Measurements from ENCODE around the gene SEC14L6.
"Not testable (repeated sequence)": the region's sequence is repeated elsewhere in the genome, so short reads cannot be mapped to it uniquely, and the experiment has no call there.

SEC14L6 gene

DNA sequence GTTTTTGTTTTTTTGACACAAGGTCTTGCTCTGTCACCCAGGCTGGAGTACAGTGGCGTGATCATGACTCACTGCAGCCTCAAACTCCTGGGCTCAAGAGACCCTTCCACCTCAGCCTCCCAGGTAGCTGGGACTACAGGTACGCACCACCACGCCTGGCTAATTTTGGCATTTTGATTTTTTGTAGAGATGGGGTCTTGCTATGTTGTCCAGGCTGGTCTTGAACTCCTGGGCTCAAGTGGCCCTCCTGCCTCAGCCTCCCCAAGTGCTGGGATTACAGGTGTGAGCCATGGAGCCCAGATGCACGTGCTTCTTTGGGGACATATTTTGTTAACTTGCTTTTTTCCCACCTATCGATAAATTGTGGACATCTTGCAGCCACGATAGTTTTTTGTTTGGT is 20.7 kb upstream of the SEC14L6 start:
- not testable (repeated sequence) for H3K9ac ChIP-seq (ENCODE audit: low read depth in 1 of 2, low read length in 2 of 2); H3K9me3 ChIP-seq (ENCODE audit: control insufficient read depth in 1 of 2, low read length in 2 of 2); H3K36me3 ChIP-seq (ENCODE audit: control insufficient read depth in 1 of 2, insufficient read depth in 2 of 2, low read length in 2 of 2); H3K4me3 ChIP-seq (ENCODE audit: low read depth in 1 of 2, low read length in 2 of 2); H3K27ac ChIP-seq (ENCODE audit: low read depth, low read length); H3K27me3 ChIP-seq (ENCODE audit: control insufficient read depth in 1 of 2, insufficient read depth in 2 of 2, low read length in 2 of 2)
- H3K4me1 ChIP-seq (ENCODE audit: control insufficient read depth in 1 of 2, insufficient read depth in 2 of 2, low read length in 2 of 2), result peaks cover 17 to 20% of the 10 kb centered on the region in 2 donors

- Histone ChIP-seq H3K4me1 (ENCODE audit: control insufficient read depth in 1 of 2, insufficient read depth in 2 of 2, low read length in 2 of 2) (peaks cover 16% of the 10 kb centered on the region in 2 donors), H3K27ac (ENCODE audit: low read depth, low read length) (peak overlapping the region; percentile 42), H3K9me3 (ENCODE audit: control insufficient read depth in 1 of 2, low read length in 2 of 2) (no peaks in the 10 kb centered on the region), H3K9ac (ENCODE audit: low read depth in 1 of 2, low read length in 2 of 2) (peak overlapping the region in 1 of 2 donors; percentile 48), H3K36me3 (ENCODE audit: control insufficient read depth in 1 of 2, insufficient read depth in 2 of 2, low read length in 2 of 2) (no peaks in the 10 kb centered on the region), H3K27me3 (ENCODE audit: control insufficient read depth in 1 of 2, insufficient read depth in 2 of 2, low read length in 2 of 2) (no peaks in the 10 kb centered on the region), H3K4me3 (ENCODE audit: low read depth in 1 of 2, low read length in 2 of 2) (no peak overlapping the region)
Measured at GRCh38 chr22:30566125-30566524, 19.6 kb upstream of the SEC14L6 start.

GRCh38 chr22:30565341-30565740 is 18.8 kb upstream of the SEC14L6 start:
- H3K36me3 ChIP-seq (ENCODE audit: control insufficient read depth in 1 of 2, insufficient read depth in 2 of 2, low read length in 2 of 2), result no peaks in the 10 kb centered on the region
- H3K4me1 ChIP-seq (ENCODE audit: control insufficient read depth in 1 of 2, insufficient read depth in 2 of 2, low read length in 2 of 2), result peaks cover 14 to 16% of the 10 kb centered on the region in 2 donors
- H3K4me3 ChIP-seq (ENCODE audit: low read depth in 1 of 2, low read length in 2 of 2), result no peak overlapping the region
- no peaks in the 10 kb centered on the region for H3K27me3 ChIP-seq (ENCODE audit: control insufficient read depth in 1 of 2, insufficient read depth in 2 of 2, low read length in 2 of 2)
- H3K27ac ChIP-seq (ENCODE audit: low read depth, low read length), result no peak overlapping the region
- H3K9me3 ChIP-seq (ENCODE audit: control insufficient read depth in 1 of 2, low read length in 2 of 2), result no peaks in the 10 kb centered on the region
- peak overlapping the region in 1 of 2 donors; percentile 48 for H3K9ac ChIP-seq (ENCODE audit: low read depth in 1 of 2, low read length in 2 of 2)

DNA sequence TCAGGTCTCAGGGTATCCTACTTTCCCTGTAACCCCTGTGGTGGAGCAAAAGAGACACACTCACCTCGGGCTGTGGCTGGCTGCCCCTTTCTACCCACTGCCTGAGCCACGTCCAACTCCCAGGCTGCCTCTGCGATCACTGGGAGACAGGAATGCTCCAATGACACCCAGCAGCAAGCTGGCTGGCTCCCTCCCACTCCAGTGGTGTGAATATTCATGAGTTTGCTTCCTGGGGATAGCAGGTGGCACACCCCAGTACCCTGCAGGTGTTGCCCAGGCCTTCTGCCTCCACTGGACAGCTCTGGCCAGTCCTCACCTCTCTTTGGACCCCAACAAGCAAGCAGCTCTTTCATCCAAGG is 18.2 kb upstream of the SEC14L6 start:
- H3K27ac ChIP-seq (ENCODE audit: low read depth, low read length), result no peak overlapping the region
- H3K9ac ChIP-seq (ENCODE audit: low read depth in 1 of 2, low read length in 2 of 2), result no peak overlapping the region
- peaks cover 14 to 16% of the 10 kb centered on the region in 2 donors for H3K4me1 ChIP-seq (ENCODE audit: control insufficient read depth in 1 of 2, insufficient read depth in 2 of 2, low read length in 2 of 2)

DNA sequence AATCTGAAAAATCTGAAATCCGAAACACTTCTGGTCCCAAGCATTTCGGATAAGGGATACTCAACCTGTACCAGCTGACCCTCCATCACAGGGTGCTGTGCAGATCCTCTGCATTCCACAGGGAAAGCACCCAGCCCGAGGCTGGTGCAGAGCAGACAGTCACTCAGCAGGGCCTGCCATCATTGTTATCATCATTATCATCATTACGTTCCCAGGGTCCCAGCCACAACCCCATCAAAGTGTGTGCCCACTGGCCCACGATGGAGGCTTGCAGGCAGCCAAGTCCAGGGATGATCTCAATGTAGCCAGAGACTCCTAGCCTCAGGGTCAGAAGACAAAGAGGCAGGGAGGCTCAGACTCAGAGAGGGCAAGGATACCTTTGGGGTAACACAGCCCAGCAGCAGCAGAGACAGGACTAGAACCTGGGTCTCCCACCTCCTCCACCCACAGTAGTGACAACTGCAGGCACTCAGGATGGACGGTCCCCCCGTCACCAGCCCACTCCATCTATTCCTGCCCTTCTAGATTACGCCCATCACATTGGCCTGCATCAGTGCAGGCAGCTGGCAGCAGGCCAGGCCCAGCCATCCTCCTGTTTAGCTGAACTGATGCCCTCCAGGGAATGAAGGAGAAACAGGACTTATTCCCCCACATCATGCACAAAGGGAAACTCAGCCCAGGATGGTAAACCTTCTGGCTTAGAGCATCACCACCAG is 17.7 kb upstream of the SEC14L6 start:
- Histone ChIP-seq H3K27me3 (ENCODE audit: control insufficient read depth in 1 of 2, insufficient read depth in 2 of 2, low read length in 2 of 2) (no peaks in the 10 kb centered on the region), H3K9me3 (ENCODE audit: control insufficient read depth in 1 of 2, low read length in 2 of 2) (no peaks in the 10 kb centered on the region), H3K9ac (ENCODE audit: low read depth in 1 of 2, low read length in 2 of 2) (no peak overlapping the region), H3K27ac (ENCODE audit: low read depth, low read length) (no peak overlapping the region), H3K36me3 (ENCODE audit: control insufficient read depth in 1 of 2, insufficient read depth in 2 of 2, low read length in 2 of 2) (no peaks in the 10 kb centered on the region), H3K4me1 (ENCODE audit: control insufficient read depth in 1 of 2, insufficient read depth in 2 of 2, low read length in 2 of 2) (peaks cover 14 to 16% of the 10 kb centered on the region in 2 donors), H3K4me3 (ENCODE audit: low read depth in 1 of 2, low read length in 2 of 2) (no peak overlapping the region)

More for the DNA sequence above, 18.2 kb upstream of the SEC14L6 start:
- Histone ChIP-seq H3K36me3 (ENCODE audit: control insufficient read depth in 1 of 2, insufficient read depth in 2 of 2, low read length in 2 of 2) (no peaks in the 10 kb centered on the region), H3K9me3 (ENCODE audit: control insufficient read depth in 1 of 2, low read length in 2 of 2) (no peaks in the 10 kb centered on the region), H3K27me3 (ENCODE audit: control insufficient read depth in 1 of 2, insufficient read depth in 2 of 2, low read length in 2 of 2) (no peaks in the 10 kb centered on the region), H3K4me3 (ENCODE audit: low read depth in 1 of 2, low read length in 2 of 2) (no peak overlapping the region)

DNA sequence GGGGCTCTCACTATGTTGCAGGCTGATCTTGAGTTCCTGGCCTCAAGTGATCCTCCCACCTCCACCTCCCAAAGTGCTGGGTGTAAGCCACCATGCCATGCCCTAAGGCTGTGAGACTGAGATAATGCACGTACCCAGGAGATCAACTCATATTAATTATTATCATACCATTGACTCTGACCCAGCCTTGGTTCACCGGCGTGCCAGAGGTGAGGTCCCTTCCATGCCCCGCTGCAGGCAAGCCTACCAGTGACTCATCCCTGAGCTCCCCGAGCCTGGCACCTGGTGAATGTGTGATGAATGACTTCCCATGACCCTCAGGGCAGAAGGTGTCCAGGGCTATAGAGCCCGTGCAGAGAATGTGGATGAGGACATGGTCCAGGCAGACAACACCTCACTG is 15.8 kb upstream of the SEC14L6 start:
- no peak overlapping the region for H3K4me3 ChIP-seq (ENCODE audit: low read depth in 1 of 2, low read length in 2 of 2)
- H3K9ac ChIP-seq (ENCODE audit: low read depth in 1 of 2, low read length in 2 of 2), result no peak overlapping the region
- no peaks in the 10 kb centered on the region for H3K36me3 ChIP-seq (ENCODE audit: control insufficient read depth in 1 of 2, insufficient read depth in 2 of 2, low read length in 2 of 2)
- H3K4me1 ChIP-seq (ENCODE audit: control insufficient read depth in 1 of 2, insufficient read depth in 2 of 2, low read length in 2 of 2), result peaks cover 14 to 16% of the 10 kb centered on the region in 2 donors
- no peaks in the 10 kb centered on the region for H3K27me3 ChIP-seq (ENCODE audit: control insufficient read depth in 1 of 2, insufficient read depth in 2 of 2, low read length in 2 of 2)
- no peak overlapping the region for H3K27ac ChIP-seq (ENCODE audit: low read depth, low read length)
- no peaks in the 10 kb centered on the region for H3K9me3 ChIP-seq (ENCODE audit: control insufficient read depth in 1 of 2, low read length in 2 of 2)

- Histone ChIP-seq H3K27ac (ENCODE audit: low read depth, low read length) (no peak overlapping the region), H3K4me1 (ENCODE audit: control insufficient read depth in 1 of 2, insufficient read depth in 2 of 2, low read length in 2 of 2) (peaks cover 14 to 16% of the 10 kb centered on the region in 2 donors), H3K9me3 (ENCODE audit: control insufficient read depth in 1 of 2, low read length in 2 of 2) (no peaks in the 10 kb centered on the region), H3K27me3 (ENCODE audit: control insufficient read depth in 1 of 2, insufficient read depth in 2 of 2, low read length in 2 of 2) (no peaks in the 10 kb centered on the region), H3K9ac (ENCODE audit: low read depth in 1 of 2, low read length in 2 of 2) (no peak overlapping the region), H3K36me3 (ENCODE audit: control insufficient read depth in 1 of 2, insufficient read depth in 2 of 2, low read length in 2 of 2) (no peaks in the 10 kb centered on the region), H3K4me3 (ENCODE audit: low read depth in 1 of 2, low read length in 2 of 2) (no peak overlapping the region)
Measured at GRCh38 chr22:30561402-30562189, 15.1 kb upstream of the SEC14L6 start.

- not testable (repeated sequence) for H3K9me3 ChIP-seq (ENCODE audit: control insufficient read depth in 1 of 2, low read length in 2 of 2); H3K36me3 ChIP-seq (ENCODE audit: control insufficient read depth in 1 of 2, insufficient read depth in 2 of 2, low read length in 2 of 2); H3K27me3 ChIP-seq (ENCODE audit: control insufficient read depth in 1 of 2, insufficient read depth in 2 of 2, low read length in 2 of 2); H3K27ac ChIP-seq (ENCODE audit: low read depth, low read length); H3K9ac ChIP-seq (ENCODE audit: low read depth in 1 of 2, low read length in 2 of 2); H3K4me3 ChIP-seq (ENCODE audit: low read depth in 1 of 2, low read length in 2 of 2)
- H3K4me1 ChIP-seq (ENCODE audit: control insufficient read depth in 1 of 2, insufficient read depth in 2 of 2, low read length in 2 of 2), result peaks cover 11 to 13% of the 10 kb centered on the region in 2 donors
Measured at GRCh38 chr22:30560643-30561202, 14.2 kb upstream of the SEC14L6 start.

DNA sequence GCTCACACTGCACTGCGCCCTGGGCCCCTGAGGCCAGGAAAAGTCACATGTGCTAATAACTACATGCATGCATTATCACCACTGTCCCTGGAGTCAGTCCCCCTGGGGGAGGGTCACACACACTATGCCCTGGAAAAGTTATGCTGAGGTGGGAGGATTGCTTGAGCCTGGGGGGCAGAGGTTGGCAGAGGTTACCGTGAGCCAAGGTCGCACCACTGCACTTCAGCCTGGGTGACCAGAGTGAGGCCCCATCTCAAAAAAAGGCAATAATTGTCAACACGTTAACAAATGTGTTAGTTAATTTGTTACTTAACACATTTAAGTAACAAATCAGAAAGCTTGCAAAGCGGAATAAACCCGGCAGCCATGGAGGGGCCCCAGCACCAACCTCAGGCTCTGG is 13.3 kb upstream of the SEC14L6 start:
- H3K9me3 ChIP-seq (ENCODE audit: control insufficient read depth in 1 of 2, low read length in 2 of 2), result no peaks in the 10 kb centered on the region
- H3K9ac ChIP-seq (ENCODE audit: low read depth in 1 of 2, low read length in 2 of 2), result no peak overlapping the region
- H3K27me3 ChIP-seq (ENCODE audit: control insufficient read depth in 1 of 2, insufficient read depth in 2 of 2, low read length in 2 of 2), result no peaks in the 10 kb centered on the region
- H3K4me1 ChIP-seq (ENCODE audit: control insufficient read depth in 1 of 2, insufficient read depth in 2 of 2, low read length in 2 of 2), result peaks cover 4 to 5% of the 10 kb centered on the region in 2 donors
- peaks cover 0 to 9% of the 10 kb centered on the region in 2 donors for H3K36me3 ChIP-seq (ENCODE audit: control insufficient read depth in 1 of 2, insufficient read depth in 2 of 2, low read length in 2 of 2)
- H3K27ac ChIP-seq (ENCODE audit: low read depth, low read length), result no peak overlapping the region
- no peak overlapping the region for H3K4me3 ChIP-seq (ENCODE audit: low read depth in 1 of 2, low read length in 2 of 2)

DNA sequence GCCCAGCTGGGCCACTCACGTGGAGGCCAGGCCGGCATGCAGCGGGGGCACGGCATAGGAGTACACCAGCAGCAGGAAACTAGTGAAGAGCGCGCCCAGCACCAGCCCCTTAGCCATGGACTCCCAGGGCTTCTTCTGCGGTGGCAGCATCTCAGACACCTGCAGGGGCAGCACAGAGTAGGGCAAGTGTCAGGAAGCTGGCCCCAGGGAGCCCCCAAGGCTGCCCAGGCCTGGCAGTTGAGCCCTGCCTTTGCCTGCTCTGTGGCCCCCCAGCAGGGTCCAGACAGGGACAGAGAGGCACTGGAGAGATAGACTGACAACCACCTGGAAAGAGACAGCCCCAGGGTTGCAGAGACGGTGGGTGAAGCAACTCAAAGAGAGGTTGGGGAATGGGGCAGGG is 10.7 kb upstream of the SEC14L6 start:
- H3K27ac ChIP-seq (ENCODE audit: low read depth, low read length), result no peak overlapping the region

More for the DNA sequence above, 10.7 kb upstream of the SEC14L6 start:
- Histone ChIP-seq H3K4me3 (ENCODE audit: low read depth in 1 of 2, low read length in 2 of 2) (no peak overlapping the region), H3K9me3 (ENCODE audit: control insufficient read depth in 1 of 2, low read length in 2 of 2) (no peaks in the 10 kb centered on the region), H3K36me3 (ENCODE audit: control insufficient read depth in 1 of 2, insufficient read depth in 2 of 2, low read length in 2 of 2) (peaks cover 0 to 10% of the 10 kb centered on the region in 2 donors), H3K27me3 (ENCODE audit: control insufficient read depth in 1 of 2, insufficient read depth in 2 of 2, low read length in 2 of 2) (no peaks in the 10 kb centered on the region), H3K9ac (ENCODE audit: low read depth in 1 of 2, low read length in 2 of 2) (no peak overlapping the region), H3K4me1 (ENCODE audit: control insufficient read depth in 1 of 2, insufficient read depth in 2 of 2, low read length in 2 of 2) (peaks cover 4 to 5% of the 10 kb centered on the region in 2 donors)
